ENCODE data around the gene RTTN.

Gene RTTN

GRCh38 chr18:70019991-70020390, 185.5 kb downstream of the RTTN start:
- no peak overlapping the region for H3K27ac ChIP-seq
- H3K9me3 ChIP-seq: no peaks in the 10 kb centered on the region
- H3K4me3 ChIP-seq (ENCODE audit: low read depth in 1 of 2, low read length in 1 of 2): no peak overlapping the region
- peaks cover 7% of the 10 kb centered on the region for H3K27me3 ChIP-seq
- H3K4me1 ChIP-seq (ENCODE audit: control insufficient read depth in 1 of 2, insufficient read depth in 1 of 2, low read depth in 1 of 2, low read length in 1 of 2): peaks cover 13 to 17% of the 10 kb centered on the region in 2 experiments
- H3K36me3 ChIP-seq: no peaks in the 10 kb centered on the region
- no peak for TF ChIP-seq CTCF (IDR thresholded peaks at IDR 0.05)

DNA sequence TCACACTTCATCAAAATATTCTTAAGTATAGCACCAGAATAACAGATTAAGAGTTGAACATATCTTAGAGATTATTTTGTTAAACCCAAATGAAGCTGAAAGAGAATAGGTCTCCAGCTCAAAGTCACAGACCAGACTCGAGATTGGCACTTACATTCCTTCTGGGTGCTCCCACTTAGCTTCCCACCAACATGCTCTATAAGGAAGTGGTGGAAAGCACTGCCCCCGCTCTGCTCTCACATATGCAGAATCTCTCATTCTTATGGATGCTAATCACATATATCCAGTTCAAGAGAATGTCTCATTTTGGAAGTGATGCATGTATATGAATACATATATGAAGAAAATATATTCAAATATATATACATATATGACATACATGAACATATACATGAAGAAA, 186.4 kb downstream of the RTTN start:
- no peaks in the 10 kb centered on the region for H3K36me3 ChIP-seq
- TF ChIP-seq CTCF (IDR thresholded peaks at IDR 0.05): no peak
- H3K9me3 ChIP-seq: no peaks in the 10 kb centered on the region
- H3K27me3 ChIP-seq: peaks cover 7% of the 10 kb centered on the region
- no peak overlapping the region for H3K4me3 ChIP-seq (ENCODE audit: low read depth in 1 of 2, low read length in 1 of 2)
- peaks cover 13 to 17% of the 10 kb centered on the region in 2 experiments for H3K4me1 ChIP-seq (ENCODE audit: control insufficient read depth in 1 of 2, insufficient read depth in 1 of 2, low read depth in 1 of 2, low read length in 1 of 2)
- H3K27ac ChIP-seq: no peak overlapping the region

- Histone ChIP-seq H3K27me3 (no peaks in the 10 kb centered on the region), H3K4me3 (ENCODE audit: low read depth in 1 of 2, low read length in 1 of 2) (no peak overlapping the region), H3K9me3 (no peaks in the 10 kb centered on the region), H3K4me1 (ENCODE audit: control insufficient read depth in 1 of 2, insufficient read depth in 1 of 2, low read depth in 1 of 2, low read length in 1 of 2) (peaks cover 11 to 13% of the 10 kb centered on the region in 2 experiments), H3K27ac (no peak overlapping the region), H3K36me3 (no peaks in the 10 kb centered on the region)
- TF ChIP-seq CTCF (IDR thresholded peaks at IDR 0.05): no peak
Measured at GRCh38 chr18:70015127-70015526, 190.4 kb downstream of the RTTN start.

- H3K27me3 ChIP-seq: no peaks in the 10 kb centered on the region
- H3K9me3 ChIP-seq: no peaks in the 10 kb centered on the region
- no peaks in the 10 kb centered on the region for H3K36me3 ChIP-seq
- no peak for TF ChIP-seq CTCF (IDR thresholded peaks at IDR 0.05)
- H3K27ac ChIP-seq: no peak overlapping the region
- no peaks in the 10 kb centered on the region for H3K4me1 ChIP-seq (ENCODE audit: control insufficient read depth in 1 of 2, insufficient read depth in 1 of 2, low read depth in 1 of 2, low read length in 1 of 2)
- H3K4me3 ChIP-seq (ENCODE audit: low read depth in 1 of 2, low read length in 1 of 2): no peak overlapping the region
Measured at GRCh38 chr18:70005580-70005979, 199.9 kb downstream of the RTTN start.

GRCh38 chr18:70004696-70005095, 200.8 kb downstream of the RTTN start:
- Histone ChIP-seq H3K36me3 (no peaks in the 10 kb centered on the region), H3K4me3 (ENCODE audit: low read depth in 1 of 2, low read length in 1 of 2) (no peak overlapping the region), H3K27me3 (no peaks in the 10 kb centered on the region), H3K9me3 (no peaks in the 10 kb centered on the region), H3K27ac (no peak overlapping the region), H3K4me1 (ENCODE audit: control insufficient read depth in 1 of 2, insufficient read depth in 1 of 2, low read depth in 1 of 2, low read length in 1 of 2) (no peaks in the 10 kb centered on the region)
- no peak for TF ChIP-seq CTCF (IDR thresholded peaks at IDR 0.05)

GRCh38 chr18:69999656-70000055, 205.8 kb downstream of the RTTN start:
- Histone ChIP-seq H3K4me1 (ENCODE audit: control insufficient read depth in 1 of 2, insufficient read depth in 1 of 2, low read depth in 1 of 2, low read length in 1 of 2) (no peaks in the 10 kb centered on the region), H3K27me3 (no peaks in the 10 kb centered on the region), H3K27ac (no peak overlapping the region), H3K9me3 (no peaks in the 10 kb centered on the region), H3K36me3 (no peaks in the 10 kb centered on the region), H3K4me3 (ENCODE audit: low read depth in 1 of 2, low read length in 1 of 2) (no peak overlapping the region)
- no peak for TF ChIP-seq CTCF (IDR thresholded peaks at IDR 0.05)

Measured in neutrophil (primary cell).